ENCODE results near the gene NELL2. TPM values are rescaled to one million over a fixed set of nuclear protein-coding genes. Genes with fewer than 3 reads are reported as not detected.

NELL2 gene
- polyA plus RNA-seq, 1 of the 3 experiments (the other 2 are of a cell fraction) = 0.35 TPM

DNA sequence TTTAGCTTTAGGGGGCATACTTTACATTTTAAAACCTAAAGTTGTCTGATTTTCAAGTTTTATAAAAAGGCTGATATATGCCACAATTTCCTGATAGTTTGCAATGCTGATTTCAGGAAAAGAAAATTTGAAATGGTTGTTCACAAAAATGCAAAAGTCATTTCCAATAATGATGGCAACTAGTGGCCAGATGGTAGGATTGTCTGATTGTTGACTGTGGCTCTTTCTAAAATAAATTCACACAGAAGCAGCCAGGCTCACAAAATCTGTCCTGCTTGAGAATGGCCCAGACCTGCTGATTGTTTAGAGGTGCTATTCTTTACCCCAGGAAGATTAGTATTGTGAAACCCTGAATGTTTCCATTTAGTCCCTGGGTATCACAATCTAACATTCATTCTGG is 220.3 kb downstream of the NELL2 start:
- Histone ChIP-seq H4K20me1 (ENCODE audit: insufficient read depth) (no peaks in the 10 kb centered on the region), H3K36me3 (replicated peaks in 1 of 2; ENCODE audit: control insufficient read depth in 1 of 2, insufficient read depth in 2 of 2, low read length in 1 of 2) (no peaks in the 10 kb centered on the region), H3K9me2 (no peaks in the 10 kb centered on the region), H3K27me3 (ENCODE audit: insufficient read depth) (no peaks in the 10 kb centered on the region), H3K27ac (ENCODE audit: low read depth in 2 of 2, low read length in 1 of 2) (no peak overlapping the region), H3K9me3 (no peaks in the 10 kb centered on the region), H3K9ac (no peak overlapping the region), H3K79me2 (ENCODE audit: insufficient read depth) (no peaks in the 10 kb centered on the region), H3K4me2 (no peak overlapping the region), H3K4me3 (ENCODE audit: low read depth in 2 of 2, low read length in 1 of 2) (no peak overlapping the region), H3K4me1 (ENCODE audit: control insufficient read depth in 1 of 2, insufficient read depth in 2 of 2, low read depth in 1 of 2, low read length in 1 of 2) (peaks cover 9 to 11% of the 10 kb centered on the region in 2 experiments; a peak in 3 of 4 replicates), H3F3A (replicated peaks; ENCODE audit: insufficient read depth) (no peaks in the 10 kb centered on the region), H2AFZ (ENCODE audit: low read depth) (no peak overlapping the region)
- DNase-seq = no peak
- ChIA-PET CTCF (interaction anchor here (0.9 to 1.3 kb wide), 3 partner anchors 13 to 100 kb away, joined by 3 to 4 read pairs (median 3); no protein-coding TSS in a partner anchor), POLR2A (no interaction called here)
- no peak for TF ChIP-seq RAD21 (IDR thresholded peaks at IDR 0.05; ENCODE audit: low read length)

- Histone ChIP-seq H3K9me2 (no peaks in the 10 kb centered on the region), H3K27ac (ENCODE audit: low read depth in 2 of 2, low read length in 1 of 2) (no peak overlapping the region), H3F3A (replicated peaks; ENCODE audit: insufficient read depth) (no peaks in the 10 kb centered on the region), H3K36me3 (replicated peaks in 1 of 2; ENCODE audit: control insufficient read depth in 1 of 2, insufficient read depth in 2 of 2, low read length in 1 of 2) (no peaks in the 10 kb centered on the region), H3K4me2 (no peak overlapping the region), H2AFZ (ENCODE audit: low read depth) (no peak overlapping the region), H4K20me1 (ENCODE audit: insufficient read depth) (no peaks in the 10 kb centered on the region), H3K79me2 (ENCODE audit: insufficient read depth) (no peaks in the 10 kb centered on the region), H3K4me3 (ENCODE audit: low read depth in 2 of 2, low read length in 1 of 2) (no peak overlapping the region), H3K27me3 (ENCODE audit: insufficient read depth) (no peaks in the 10 kb centered on the region), H3K9ac (no peak overlapping the region), H3K4me1 (ENCODE audit: control insufficient read depth in 1 of 2, insufficient read depth in 2 of 2, low read depth in 1 of 2, low read length in 1 of 2) (peaks cover 9 to 11% of the 10 kb centered on the region in 2 experiments; a peak in 3 of 4 replicates), H3K9me3 (no peaks in the 10 kb centered on the region)
- TF ChIP-seq YY1 (IDR thresholded peaks at IDR 0.05; ENCODE audit: low read depth) (no peak), MXI1 (IDR thresholded peaks at IDR 0.05; ENCODE audit: low read depth, low read length) (peak; percentile 17; the same call in 1 of the 2 replicates), GATA2 (CRISPR knock-in tag; IDR thresholded peaks at IDR 0.05) (peak; percentile 59)
- ChIA-PET CTCF (interaction anchor here (0.9 to 1.3 kb wide), 6 partner anchors 9 to 222 kb away, joined by 3 to 4 read pairs (median 4); partner anchors contain the start of gene NELL2), POLR2A (no interaction called here)
- whole genome bisulfite sequencing (ENCODE audit: low lambda C conversion rate) = 31% methylated on average over 12 of the region's 12 CpGs
- peak; percentile 11 for DNase-seq
Observed at GRCh38 chr12:44654646-44655639, 221.2 kb downstream of the NELL2 start.

DNA sequence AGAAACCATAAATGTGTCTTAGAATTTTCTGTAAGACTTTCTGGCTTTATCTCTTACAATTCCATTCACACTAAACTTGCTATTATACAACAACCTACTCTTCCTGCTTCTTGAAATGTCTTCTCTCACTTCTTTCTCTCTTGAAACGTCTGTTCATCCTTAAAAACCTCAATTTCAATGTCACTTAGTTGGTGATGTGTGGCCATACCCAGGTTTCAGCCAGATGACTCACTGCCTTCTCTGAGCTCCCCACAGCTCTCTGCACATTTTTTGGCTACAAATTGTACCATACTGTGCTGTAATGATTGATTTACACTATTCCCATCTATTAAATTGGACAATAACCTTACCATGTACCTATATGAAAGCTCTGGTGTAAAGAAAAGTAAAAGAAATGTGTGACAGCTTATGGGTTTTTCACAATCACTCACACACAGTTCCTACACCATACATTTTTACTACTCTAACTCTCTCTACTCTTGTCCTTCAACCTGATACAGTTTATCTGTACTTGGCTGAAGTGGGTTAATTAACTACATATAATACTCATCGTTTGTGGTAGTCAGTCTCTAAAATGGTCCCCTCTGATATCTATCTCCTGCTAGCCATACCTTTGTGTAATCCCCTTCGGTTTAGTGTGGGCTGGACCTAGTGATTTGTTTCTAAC is 222.1 kb downstream of the NELL2 start:
- ChIA-PET POLR2A (no interaction called here), CTCF (interaction anchor here (0.8 to 1.5 kb wide), 4 partner anchors 8 to 639 kb away, joined by 3 to 4 read pairs (median 4); partner anchors contain the start of gene NELL2)
- TF ChIP-seq ELF1 (IDR thresholded peaks at IDR 0.05) (no peak), FOSL2 (IDR thresholded peaks at IDR 0.05; ENCODE audit: borderline replicate concordance, low read depth) (no peak), TAF1 (IDR thresholded peaks at IDR 0.05; ENCODE audit: borderline replicate concordance, low read depth, low read length) (no peak), MAX (IDR thresholded peaks at IDR 0.05; ENCODE audit: low read depth) (no peak), EZH2phosphoT487 (IDR thresholded peaks at IDR 0.05; ENCODE audit: borderline replicate concordance, low read depth) (no peak), GATA2 (CRISPR knock-in tag; IDR thresholded peaks at IDR 0.05) (no peak), TCF12 (IDR thresholded peaks at IDR 0.05) (no peak)
- TF ChIP-seq, protein P1, sequence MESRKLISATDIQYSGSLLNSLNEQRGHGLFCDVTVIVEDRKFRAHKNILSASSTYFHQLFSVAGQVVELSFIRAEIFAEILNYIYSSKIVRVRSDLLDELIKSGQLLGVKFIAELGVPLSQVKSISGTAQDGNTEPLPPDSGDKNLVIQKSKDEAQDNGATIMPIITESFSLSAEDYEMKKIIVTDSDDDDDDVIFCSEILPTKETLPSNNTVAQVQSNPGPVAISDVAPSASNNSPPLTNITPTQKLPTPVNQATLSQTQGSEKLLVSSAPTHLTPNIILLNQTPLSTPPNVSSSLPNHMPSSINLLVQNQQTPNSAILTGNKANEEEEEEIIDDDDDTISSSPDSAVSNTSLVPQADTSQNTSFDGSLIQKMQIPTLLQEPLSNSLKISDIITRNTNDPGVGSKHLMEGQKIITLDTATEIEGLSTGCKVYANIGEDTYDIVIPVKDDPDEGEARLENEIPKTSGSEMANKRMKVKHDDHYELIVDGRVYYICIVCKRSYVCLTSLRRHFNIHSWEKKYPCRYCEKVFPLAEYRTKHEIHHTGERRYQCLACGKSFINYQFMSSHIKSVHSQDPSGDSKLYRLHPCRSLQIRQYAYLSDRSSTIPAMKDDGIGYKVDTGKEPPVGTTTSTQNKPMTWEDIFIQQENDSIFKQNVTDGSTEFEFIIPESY (IDR thresholded peaks at IDR 0.05; ENCODE audit: borderline replicate concordance, low read depth) = no peak
- no peaks in the 10 kb centered on the region for H3K9me3 ChIP-seq
- no peak overlapping the region for H3K9ac ChIP-seq
- H3K9me2 ChIP-seq = no peaks in the 10 kb centered on the region
- H4K20me1 ChIP-seq (ENCODE audit: insufficient read depth) = no peaks in the 10 kb centered on the region
- WGBS (ENCODE audit: low lambda C conversion rate) = 24% methylated on average over 3 of the region's 3 CpGs
- peaks cover 9 to 11% of the 10 kb centered on the region in 2 experiments; a peak in 3 of 4 replicates for H3K4me1 ChIP-seq (ENCODE audit: control insufficient read depth in 1 of 2, insufficient read depth in 2 of 2, low read depth in 1 of 2, low read length in 1 of 2)
- H3K4me3 ChIP-seq (ENCODE audit: low read depth in 2 of 2, low read length in 1 of 2) = no peak overlapping the region
- H2AFZ ChIP-seq (ENCODE audit: low read depth) = no peak overlapping the region
- no peaks in the 10 kb centered on the region for H3K79me2 ChIP-seq (ENCODE audit: insufficient read depth)
- DNase-seq = no peak
- no peaks in the 10 kb centered on the region for H3K27me3 ChIP-seq (ENCODE audit: insufficient read depth)
- no peaks in the 10 kb centered on the region for H3K36me3 ChIP-seq (replicated peaks in 1 of 2; ENCODE audit: control insufficient read depth in 1 of 2, insufficient read depth in 2 of 2, low read length in 1 of 2)
- no peak overlapping the region for H3K4me2 ChIP-seq
- H3K27ac ChIP-seq (ENCODE audit: low read depth in 2 of 2, low read length in 1 of 2) = no peak overlapping the region
- H3F3A ChIP-seq (replicated peaks; ENCODE audit: insufficient read depth) = no peaks in the 10 kb centered on the region

Measured in SK-N-SH (cell line).